HepG2 (cell line): Measurements from ENCODE around the gene KRT79. TPM values are rescaled to one million over a fixed set of nuclear protein-coding genes. Genes with fewer than 3 reads are reported as not detected.

Experiments
- ATAC-seq: fragments of 200-7000 bp; cut with Tn5 transposase; 3 replicates; pipeline ENCODE4 v1.9.1; 2020; ENCODE audit warnings: mild to moderate bottlenecking, moderate library complexity
- BruUV-seq: library from RNA; stranded (reverse); fragments of 400-500 nt; replicated peaks from 2 replicates; lab custom pipeline; 2021; lab: Mats Ljungman, UMichigan
- CTCF ChIA-PET: fragments of 300-600 bp; formaldehyde crosslinking; extraction: SDS; loops from one replicate; lab custom pipeline; 2021; ENCODE audit warnings: low total read pairs, inconsistent platforms, low intra/inter-chr PET ratio; lab: Yijun Ruan, JAX
- POLR2A ChIA-PET: fragments of 350-600 bp; sonication (Branson Sonifier 250); formaldehyde crosslinking; loops from one replicate; lab custom pipeline; 2020; ENCODE audit warnings: antibody characterized with exemption, inconsistent platforms; lab: Yijun Ruan, JAX
- DNase-seq: peaks from one replicate; pipeline ENCODE4 v3.0.0-alpha.2; 2015; ENCODE audit warnings: low spot score
- FAIRE-seq: peaks from 3 replicates; lab custom pipeline; 2011; peaks lifted over from hg19 to GRCh38; lab: Jason Lieb, UNC
- H2AFZ ChIP-seq: one replicate; pipeline ENCODE4 v1.6.1; 2011; ENCODE audit warnings: low read length, inconsistent platforms
- H3K27ac ChIP-seq: fragments of 300-600 bp; 3 replicates; pipeline ENCODE4 v1.8.0; 2011; ENCODE audit warnings: mixed run types, mild to moderate bottlenecking, mixed read lengths, low read length, inconsistent platforms; ENCODE audit not compliant: insufficient read depth; ENCODE audit errors: extremely low read length
- H3K27me3 ChIP-seq, 2 experiments: fragments of 200-600 bp in 1 of 2; 2 replicates in 1 of 2; 3 replicates in 1 of 2; pipeline versions ENCODE4 v1.6.0 to v1.8.0; 2011; ENCODE audit warnings: low read length in 2 of 2, mild to moderate bottlenecking in 2 of 2, moderate library complexity in 2 of 2, inconsistent platforms in 1 of 2; ENCODE audit not compliant: insufficient read depth in 2 of 2, control insufficient read depth in 1 of 2
- H3K36me3 ChIP-seq, 2 experiments: fragments of 200-600 bp in 1 of 2; replicated peaks in 1 of 2; 2 replicates in 1 of 2; 3 replicates in 1 of 2; pipeline versions ENCODE4 v1.5.1 to v1.8.0; 2011; ENCODE audit warnings: low read length in 2 of 2, inconsistent platforms in 1 of 2; ENCODE audit not compliant: insufficient read depth in 2 of 2, control insufficient read depth in 1 of 2
- H3K4me1 ChIP-seq: 2 replicates; pipeline ENCODE4 v1.5.1; 2012; ENCODE audit warnings: low read length, inconsistent platforms; ENCODE audit not compliant: insufficient read depth
- H3K4me2 ChIP-seq: 2 replicates; pipeline ENCODE4 v1.6.0; 2011; ENCODE audit warnings: low read depth, low read length, inconsistent platforms
- H3K4me3 ChIP-seq, 3 experiments: fragments of 200-600 bp in 1 of 3; sonication (generic), shearing (Covaris generic) in 1 of 3; replicated peaks in 1 of 3; 2 replicates each; pipeline ENCODE4 v1.5.1; 2011 to 2016; ENCODE audit warnings: low read length in 3 of 3, inconsistent platforms in 2 of 3, low read depth in 2 of 3, mild to moderate bottlenecking in 2 of 3, control low read depth in 1 of 3, mixed read lengths in 1 of 3; ENCODE audit not compliant: insufficient read depth in 1 of 3
- H3K79me2 ChIP-seq: one replicate; pipeline ENCODE4 v1.6.1; 2011; ENCODE audit warnings: low read length, inconsistent platforms; ENCODE audit not compliant: insufficient read depth
- H3K9ac ChIP-seq: 2 replicates; pipeline ENCODE4 v1.6.0; 2011; ENCODE audit warnings: mild to moderate bottlenecking, low read depth, low read length, inconsistent platforms; ENCODE audit not compliant: insufficient read depth
- H3K9me3 ChIP-seq: 2 replicates; pipeline ENCODE4 v1.5.1; 2012; ENCODE audit warnings: mild to moderate bottlenecking, low read length
- H4K20me1 ChIP-seq: 2 replicates; pipeline ENCODE4 v1.6.0; 2011; ENCODE audit warnings: inconsistent platforms, mild to moderate bottlenecking, low read length, moderate library complexity; ENCODE audit not compliant: insufficient read depth
- CHD4 ChIP-seq: fragments of 200-600 bp; sonication (generic); IDR thresholded peaks from 2 replicates; pipeline ENCODE4 v1.7.0; 2017; ENCODE audit warnings: mild to moderate bottlenecking, low read length, borderline replicate concordance
- DBP ChIP-seq: sonication (generic); formaldehyde crosslinking; IDR thresholded peaks from 2 replicates; pipeline ENCODE4 v1.4.0; 2020; ENCODE audit warnings: missing genetic modification reagents; ENCODE audit errors: not compliant biosample characterization
- DNMT3B ChIP-seq: conservative IDR thresholded peaks from 2 replicates; pipeline ENCODE4 v1.6.1; 2016; ENCODE audit warnings: missing biosample characterization, control low read depth
- EZH2 ChIP-seq: conservative IDR thresholded peaks from 2 replicates; pipeline ENCODE4 v1.6.1; 2012; ENCODE audit warnings: mild to moderate bottlenecking, low read depth, low read length, moderate library complexity
- GATAD1 ChIP-seq: IDR thresholded peaks from 2 replicates; pipeline ENCODE4 v1.6.1; 2016; ENCODE audit warnings: missing genetic modification reagents, missing compliant biosample characterization
- HOMEZ ChIP-seq: IDR thresholded peaks from 2 replicates; pipeline ENCODE4 v1.6.1; 2016; ENCODE audit warnings: low read depth
- IRF2 ChIP-seq: IDR thresholded peaks from 2 replicates; pipeline ENCODE4 v1.6.1; 2018; ENCODE audit warnings: missing genetic modification reagents, missing compliant biosample characterization
- MED8 ChIP-seq: sonication (generic); formaldehyde crosslinking; IDR thresholded peaks from 2 replicates; pipeline ENCODE4 v1.8.1; 2023; ENCODE audit warnings: mild to moderate bottlenecking, missing genetic modification reagents; ENCODE audit not compliant: insufficient replicate concordance
- TAF15 ChIP-seq: fragments of 200-400 bp; formaldehyde crosslinking; IDR thresholded peaks from one replicate; pipeline ENCODE4 v1.6.1; 2018; ENCODE audit warnings: mild to moderate bottlenecking, low read depth, low read length; ENCODE audit not compliant: poor library complexity, severe bottlenecking
- ZBTB25 ChIP-seq: IDR thresholded peaks from 2 replicates; pipeline ENCODE4 v1.6.1; 2018; ENCODE audit warnings: missing genetic modification reagents
- ZBTB33 ChIP-seq: sonication (generic); formaldehyde crosslinking; IDR thresholded peaks from 2 replicates; pipeline ENCODE4 v1.4.0; 2020; ENCODE audit warnings: missing genetic modification reagents
- ZC3H4 ChIP-seq: sonication (generic); formaldehyde crosslinking; IDR thresholded peaks from 2 replicates; pipeline ENCODE4 v1.4.0; 2020; ENCODE audit warnings: missing genetic modification reagents, borderline replicate concordance
- ZFP1 ChIP-seq: IDR thresholded peaks from 2 replicates; pipeline ENCODE4 v1.6.1; 2016
- ZNF264 ChIP-seq: sonication (generic); formaldehyde crosslinking; IDR thresholded peaks from 2 replicates; pipeline ENCODE4 v1.4.0; 2020; ENCODE audit warnings: missing genetic modification reagents
- ZNF343 ChIP-seq: sonication (generic); formaldehyde crosslinking; IDR thresholded peaks from 2 replicates; pipeline ENCODE4 v1.4.0; 2020; ENCODE audit warnings: mild to moderate bottlenecking, missing genetic modification reagents
- ZNF589 ChIP-seq: sonication (generic); formaldehyde crosslinking; conservative IDR thresholded peaks from 2 replicates; pipeline ENCODE4 v1.8.0; 2022; ENCODE audit warnings: mild to moderate bottlenecking, moderate library complexity, missing genetic modification reagents
- ZNF790 ChIP-seq: sonication (generic); formaldehyde crosslinking; IDR thresholded peaks from 2 replicates; pipeline ENCODE4 v1.8.0; 2022; ENCODE audit warnings: missing genetic modification reagents, mild to moderate bottlenecking, borderline replicate concordance
- WGBS: methylation state at CpG from one replicate; pipeline ENCODE4 v1.1.6; 2017; ENCODE audit warnings: low lambda C conversion rate; 5-methylcytosine and 5-hydroxymethylcytosine counted together
- in situ Hi-C: cut with HindIII; loops from 2 replicates; pipeline ENCODE4 v1.10.0; 2017; ENCODE audit warnings: low pct_unique_long_range_greater_than_20kb; ENCODE audit not compliant: extremely low pct_ligation_motif_present
- intact Hi-C: fragments of 100-400 bp; cut with micrococcal nuclease; formaldehyde crosslinking; loops from one replicate; pipeline ENCODE4 v1.10.0; 2022; ENCODE audit not compliant: unreplicated experiment
- polyA plus RNA-seq, 8 experiments: library from polyadenylated mRNA; depleted of rRNA in 3 of 8; stranded (reverse) in 7 of 8; unstranded in 1 of 8; fragments of >200 nt; fragmentation: Illumina TruSeq in 4 of 8; extraction: Trizol in 4 of 8; gene quantifications; 2 replicates each; pipeline versions ENCODE4 v1.2.1 to v1.2.3, GENCODE V29; 2011 to 2016; ENCODE audit warnings: low read depth in 4 of 8, missing spikeins in 1 of 8, mixed read lengths in 1 of 8; ENCODE audit not compliant: insufficient read depth in 1 of 8
- total RNA-seq, 5 experiments: library from RNA; depleted of rRNA; stranded (reverse); fragments of >200 nt; fragmentation: Illumina TruSeq; extraction: Trizol; gene quantifications; 2 replicates each; pipeline ENCODE4 v1.2.3, GENCODE V29; 2016; ENCODE audit warnings: low read depth in 1 of 5
- TF ChIP-seq, protein P1 (sequence below): sonication (generic); formaldehyde crosslinking; IDR thresholded peaks from 2 replicates; pipeline ENCODE4 v1.8.1; 2023; ENCODE audit warnings: mild to moderate bottlenecking, missing genetic modification reagents
- TF ChIP-seq, protein P2 (sequence below): IDR thresholded peaks from 2 replicates; pipeline ENCODE4 v1.6.1; 2016; ENCODE audit warnings: missing biosample characterization, missing genetic modification reagents, low read depth

KRT79 gene
- total and polyA plus RNA-seq, 2 of the 13 experiments (the other 11 are each of a cell fraction or from before 2014, with no cell fraction given), result 0.09 TPM; not detected in 1

GRCh38 chr12:52857500-52857899 lies 23.4 kb upstream of the KRT79 start:
- ChIA-PET POLR2A (no interaction called here), CTCF (no interaction called here)
- no peaks in the 10 kb centered on the region for H3K27me3 ChIP-seq
- no peak overlapping the region for H3K4me3 ChIP-seq
- H3K79me2 ChIP-seq, result no peaks in the 10 kb centered on the region
- H3K9me3 ChIP-seq, result no peaks in the 10 kb centered on the region
- DNase-seq (no peak), FAIRE-seq (no peak), ATAC-seq (no peak)
- H3K4me2 ChIP-seq, result no peak overlapping the region
- no peak overlapping the region for H2AFZ ChIP-seq
- intact Hi-C loops (no loop called here), in situ Hi-C loops (no loop called here)
- H3K27ac ChIP-seq, result no peak overlapping the region
- BruUV-seq, result no TSS peak
- no peaks in the 10 kb centered on the region for H3K36me3 ChIP-seq
- H3K4me1 ChIP-seq, result no peaks in the 10 kb centered on the region
- H4K20me1 ChIP-seq, result no peaks in the 10 kb centered on the region
- WGBS, result 26% methylated on average over 3 of the region's 3 CpGs
- no peak for TF ChIP-seq ZBTB25 (CRISPR knock-in tag)
- no peak for TF ChIP-seq DBP (CRISPR knock-in tag)
- no peak for TF ChIP-seq IRF2 (CRISPR knock-in tag)
- no peak for TF ChIP-seq MED8 (CRISPR knock-in tag)
- TF ChIP-seq EZH2, result no peak
- no peak for TF ChIP-seq GATAD1 (CRISPR knock-in tag)
- TF ChIP-seq DNMT3B, result no peak
- no peak for TF ChIP-seq ZNF264 (CRISPR knock-in tag)
- no peak for TF ChIP-seq ZBTB33
- no peak for TF ChIP-seq CHD4
- no peak for TF ChIP-seq ZC3H4
- no peak for TF ChIP-seq HOMEZ
- TF ChIP-seq ZNF343 (CRISPR knock-in tag), result no peak
- no peak for TF ChIP-seq ZFP1
- TF ChIP-seq, protein P1, sequence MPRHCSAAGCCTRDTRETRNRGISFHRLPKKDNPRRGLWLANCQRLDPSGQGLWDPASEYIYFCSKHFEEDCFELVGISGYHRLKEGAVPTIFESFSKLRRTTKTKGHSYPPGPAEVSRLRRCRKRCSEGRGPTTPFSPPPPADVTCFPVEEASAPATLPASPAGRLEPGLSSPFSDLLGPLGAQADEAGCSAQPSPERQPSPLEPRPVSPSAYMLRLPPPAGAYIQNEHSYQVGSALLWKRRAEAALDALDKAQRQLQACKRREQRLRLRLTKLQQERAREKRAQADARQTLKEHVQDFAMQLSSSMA (CRISPR knock-in tag), result no peak
- no peak for TF ChIP-seq ZNF790 (CRISPR knock-in tag)
- TF ChIP-seq, protein P2, sequence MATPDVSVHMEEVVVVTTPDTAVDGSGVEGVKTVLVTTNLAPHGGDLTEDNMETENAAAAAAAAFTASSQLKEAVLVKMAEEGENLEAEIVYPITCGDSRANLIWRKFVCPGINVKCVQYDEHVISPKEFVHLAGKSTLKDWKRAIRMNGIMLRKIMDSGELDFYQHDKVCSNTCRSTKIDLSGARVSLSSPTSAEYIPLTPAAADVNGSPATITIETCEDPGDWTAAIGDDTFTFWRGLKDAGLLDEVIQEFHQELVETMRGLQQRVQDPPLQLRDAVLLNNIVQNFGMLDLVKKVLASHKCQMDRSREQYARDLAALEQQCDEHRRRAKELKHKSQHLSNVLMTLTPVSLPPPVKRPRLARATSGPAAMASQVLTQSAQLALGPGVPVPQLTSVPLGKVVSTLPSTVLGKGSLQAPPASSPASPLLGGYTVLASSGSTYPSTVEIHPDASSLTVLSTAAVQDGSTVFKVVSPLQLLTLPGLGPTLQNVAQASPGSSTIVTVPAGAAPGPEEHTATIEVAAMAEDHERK (CRISPR knock-in tag), result no peak
- TF ChIP-seq ZNF589 (CRISPR knock-in tag), result no peak
- no peak for TF ChIP-seq TAF15
- H3K9ac ChIP-seq, result no peak overlapping the region
